AG09319 (cell line): ENCODE data around the gene RAP1GAP2.

Source experiments
- DNase-seq: peaks from one replicate; pipeline ENCODE4 v3.0.0-alpha.2; 2010; ENCODE audit warnings: low read depth; ENCODE audit errors: extremely low read depth
- CTCF ChIP-seq: IDR thresholded peaks from 2 replicates; pipeline ENCODE4 v1.5.1; 2011; ENCODE audit warnings: low read depth, mild to moderate bottlenecking, inconsistent platforms, low read length, moderate library complexity

RAP1GAP2 gene

GRCh38 chr17:3008336-3009288 is 212.4 kb downstream of the RAP1GAP2 start:
- no peak for DNase-seq
- TF ChIP-seq CTCF = no peak

- no peak for TF ChIP-seq CTCF
- DNase-seq = no peak
Measured at GRCh38 chr17:3009411-3009920, 213.2 kb downstream of the RAP1GAP2 start.

GRCh38 chr17:3011891-3012290 is 215.7 kb downstream of the RAP1GAP2 start:
- no peak for DNase-seq
- TF ChIP-seq CTCF = no peak

GRCh38 chr17:3012926-3013581 is 216.8 kb downstream of the RAP1GAP2 start:
- DNase-seq = peak; percentile 20
- peak; percentile 92 for TF ChIP-seq CTCF

GRCh38 chr17:3015890-3016289 is 219.7 kb downstream of the RAP1GAP2 start:
- DNase-seq = no peak
- no peak for TF ChIP-seq CTCF

- no peak for TF ChIP-seq CTCF
- DNase-seq = no peak
Measured at GRCh38 chr17:3017936-3018335, 221.7 kb downstream of the RAP1GAP2 start.

GRCh38 chr17:3019761-3020160 is 223.5 kb downstream of the RAP1GAP2 start:
- DNase-seq = no peak
- TF ChIP-seq CTCF = no peak
